Upper lobe of left lung (tissue), 4 donors: Measurements from ENCODE around the gene MYOD1.

Experiments used
- EP300 ChIP-seq, 4 donors: sonication (generic); formaldehyde crosslinking; IDR thresholded peaks; one replicate each; pipeline ENCODE4 v1.5.1; 2017; ENCODE audit warnings: antibody characterized with exemption in 4 of 4, control low read depth in 2 of 4
- POLR2A ChIP-seq, 4 donors: fragments of 450-650 bp; IDR thresholded peaks; one replicate each; pipeline ENCODE4 v1.5.1; 2016 to 2017; ENCODE audit warnings: antibody characterized with exemption in 4 of 4, mild to moderate bottlenecking in 2 of 4
- POLR2AphosphoS5 ChIP-seq, 2 donors: sonication (generic); formaldehyde crosslinking; IDR thresholded peaks; one replicate each; pipeline ENCODE4 v1.5.1; 2017; ENCODE audit warnings: antibody characterized with exemption in 2 of 2
- TF ChIP-seq, protein P1 (sequence below), 6 experiments: fragments of 450-650 bp in 4 of 6; fragments of 200-600 bp in 2 of 6; sonication (generic) in 2 of 6; IDR thresholded peaks; one replicate each; pipeline ENCODE4 v1.5.1; 2016 to 2019; ENCODE audit warnings: antibody characterized with exemption in 6 of 6

DNA sequence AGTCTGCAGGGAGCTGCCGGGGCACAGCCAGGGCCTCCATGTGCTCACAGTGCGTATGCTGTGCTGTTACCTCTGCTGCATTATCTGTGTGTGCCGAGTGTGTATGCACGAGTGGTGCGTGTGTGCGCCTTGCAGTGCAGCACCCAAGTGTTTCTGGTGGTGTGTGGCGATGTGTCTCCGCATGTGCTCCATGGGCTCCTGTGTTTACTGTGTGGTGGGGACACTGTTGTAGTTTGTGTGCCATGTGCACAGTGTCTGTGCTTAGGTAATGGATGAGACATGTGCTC is 46.6 kb downstream of the MYOD1 start:
- TF ChIP-seq, protein P1, sequence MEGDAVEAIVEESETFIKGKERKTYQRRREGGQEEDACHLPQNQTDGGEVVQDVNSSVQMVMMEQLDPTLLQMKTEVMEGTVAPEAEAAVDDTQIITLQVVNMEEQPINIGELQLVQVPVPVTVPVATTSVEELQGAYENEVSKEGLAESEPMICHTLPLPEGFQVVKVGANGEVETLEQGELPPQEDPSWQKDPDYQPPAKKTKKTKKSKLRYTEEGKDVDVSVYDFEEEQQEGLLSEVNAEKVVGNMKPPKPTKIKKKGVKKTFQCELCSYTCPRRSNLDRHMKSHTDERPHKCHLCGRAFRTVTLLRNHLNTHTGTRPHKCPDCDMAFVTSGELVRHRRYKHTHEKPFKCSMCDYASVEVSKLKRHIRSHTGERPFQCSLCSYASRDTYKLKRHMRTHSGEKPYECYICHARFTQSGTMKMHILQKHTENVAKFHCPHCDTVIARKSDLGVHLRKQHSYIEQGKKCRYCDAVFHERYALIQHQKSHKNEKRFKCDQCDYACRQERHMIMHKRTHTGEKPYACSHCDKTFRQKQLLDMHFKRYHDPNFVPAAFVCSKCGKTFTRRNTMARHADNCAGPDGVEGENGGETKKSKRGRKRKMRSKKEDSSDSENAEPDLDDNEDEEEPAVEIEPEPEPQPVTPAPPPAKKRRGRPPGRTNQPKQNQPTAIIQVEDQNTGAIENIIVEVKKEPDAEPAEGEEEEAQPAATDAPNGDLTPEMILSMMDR (IDR thresholded peaks at IDR 0.05), result no peak
- TF ChIP-seq POLR2A (IDR thresholded peaks at IDR 0.05), result no peak
- no peak for TF ChIP-seq POLR2AphosphoS5 (IDR thresholded peaks at IDR 0.05)
- TF ChIP-seq EP300 (IDR thresholded peaks at IDR 0.05), result no peak
